Brain pericyte (primary cell): ENCODE data around the gene STK17A.
A peak's percentile ranks its signal among the peaks of the same experiment; 100 is the strongest.

Experiments
- DNase-seq: peaks from one replicate; pipeline ENCODE4 v3.0.0-alpha.2; 2012; ENCODE audit warnings: low read depth, low spot score

The STK17A gene

GRCh38 chr7:43634384-43634783 lies 51.5 kb downstream of the STK17A start:
- no peak for DNase-seq

- no peak for DNase-seq
These were observed 53.2 kb downstream of the STK17A start for GRCh38 chr7:43636093-43636492.

DNA sequence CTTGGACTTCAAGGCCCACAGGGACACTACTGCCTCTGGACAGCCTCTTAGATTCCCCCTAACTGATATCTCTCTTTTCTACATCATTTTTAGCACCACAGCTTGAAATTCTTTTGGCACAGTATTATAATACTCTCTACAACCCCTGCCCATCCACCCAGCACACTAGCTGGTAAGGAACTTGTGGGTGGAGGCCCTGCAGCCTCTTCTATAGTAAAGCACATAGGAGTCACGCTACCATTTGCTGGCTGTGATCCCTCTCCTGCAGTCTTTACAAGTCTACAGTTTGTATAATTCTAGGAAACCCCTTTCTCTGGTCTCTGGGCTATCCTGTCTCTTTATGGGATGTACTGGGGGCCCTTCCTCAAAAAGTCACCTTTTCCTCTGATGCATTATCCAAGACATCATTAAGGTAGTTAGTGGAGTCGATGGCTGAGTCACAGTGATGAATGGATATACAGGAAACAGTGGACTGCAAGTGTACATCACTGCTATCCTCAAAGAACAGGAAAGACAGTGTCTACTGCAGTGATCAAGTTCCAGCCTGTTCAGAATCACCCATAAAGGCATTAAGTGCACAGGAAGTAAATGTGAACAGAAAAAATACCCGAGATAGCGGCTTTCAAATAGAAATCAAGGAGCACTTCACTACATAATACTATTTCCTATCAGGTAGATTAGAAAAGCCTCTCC lies 54.4 kb downstream of the STK17A start:
- DNase-seq = no peak

DNA sequence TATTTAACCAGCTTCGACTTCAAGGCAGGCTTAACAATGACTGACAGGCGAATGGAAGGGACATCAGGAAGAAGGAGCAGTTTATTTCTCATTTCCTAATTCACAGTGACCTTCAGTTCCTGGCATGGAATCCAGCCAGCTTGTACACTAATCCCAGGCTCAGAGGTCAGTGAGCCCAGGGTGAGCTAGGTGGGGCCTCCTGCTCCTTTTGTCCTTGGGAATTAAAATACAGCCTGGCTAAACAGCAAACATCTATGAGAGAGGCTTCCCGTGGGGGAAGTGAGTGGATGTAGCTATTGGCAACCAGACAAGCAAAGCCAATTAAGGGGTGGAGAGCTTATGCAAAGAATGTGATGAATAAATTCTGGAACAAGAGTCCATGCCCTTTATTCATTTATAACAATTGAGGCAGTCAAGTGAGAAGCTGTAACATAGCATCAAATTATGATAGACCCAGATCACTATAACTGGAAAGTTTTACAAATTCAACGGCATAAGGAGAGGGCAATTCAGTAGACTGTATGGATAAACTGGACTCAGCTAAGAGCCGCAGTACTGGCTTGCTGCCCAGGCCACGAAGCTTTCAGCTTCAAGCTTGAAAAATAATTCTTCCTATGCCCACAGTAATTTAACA lies 57.1 kb downstream of the STK17A start:
- peak; percentile 50 for DNase-seq

DNA sequence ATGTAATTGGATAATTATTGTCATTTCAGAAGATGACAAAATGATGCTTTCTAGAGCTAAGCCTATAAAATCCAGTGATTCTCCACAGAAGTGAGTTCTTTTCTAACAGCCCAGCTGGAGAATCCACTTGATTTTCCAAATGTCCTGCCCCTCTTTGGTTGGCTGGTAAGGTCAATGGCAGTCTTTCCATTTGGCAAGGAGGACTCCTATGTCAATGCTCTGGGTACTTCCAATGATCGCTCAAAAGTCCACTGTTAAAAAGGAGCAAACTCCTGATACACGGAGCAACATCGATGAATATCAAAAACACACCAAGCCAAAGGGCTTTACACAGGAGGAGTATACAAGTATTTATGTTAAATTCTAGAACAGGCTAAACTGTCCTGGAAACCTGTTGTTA lies 57.8 kb downstream of the STK17A start:
- DNase-seq = no peak

- no peak for DNase-seq
These were observed 60.2 kb downstream of the STK17A start for GRCh38 chr7:43642897-43643630.

DNA sequence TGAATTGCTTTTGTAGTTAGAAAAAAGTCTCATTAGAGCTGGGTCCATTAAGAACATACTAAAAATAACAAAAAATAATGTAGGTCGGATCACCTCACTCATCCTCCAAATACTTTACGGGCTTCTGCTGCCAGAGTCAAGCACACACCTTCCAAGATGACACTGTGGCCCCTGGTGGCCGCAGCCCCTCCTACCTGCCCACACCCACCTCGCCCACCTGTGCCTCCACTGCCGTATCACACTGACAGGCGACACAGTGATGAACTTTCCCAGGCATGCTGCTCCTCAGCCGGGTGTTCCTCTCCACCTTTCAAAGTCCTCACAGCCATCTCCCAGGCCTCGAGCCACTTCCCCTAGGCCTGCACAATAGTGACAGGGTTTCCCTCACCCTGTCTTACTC lies 60.9 kb downstream of the STK17A start:
- no peak for DNase-seq

- no peak for DNase-seq
These were observed 62.9 kb downstream of the STK17A start for GRCh38 chr7:43645699-43646226.

- DNase-seq = no peak
These were observed 63.9 kb downstream of the STK17A start for GRCh38 chr7:43646603-43647338.

- DNase-seq = no peak
These were observed 64.4 kb downstream of the STK17A start for GRCh38 chr7:43647339-43647672.

- peak; percentile 60 for DNase-seq
These were observed 65.0 kb downstream of the STK17A start for GRCh38 chr7:43647673-43648472.

GRCh38 chr7:43648473-43649406 lies 65.8 kb downstream of the STK17A start:
- DNase-seq = no peak

DNA sequence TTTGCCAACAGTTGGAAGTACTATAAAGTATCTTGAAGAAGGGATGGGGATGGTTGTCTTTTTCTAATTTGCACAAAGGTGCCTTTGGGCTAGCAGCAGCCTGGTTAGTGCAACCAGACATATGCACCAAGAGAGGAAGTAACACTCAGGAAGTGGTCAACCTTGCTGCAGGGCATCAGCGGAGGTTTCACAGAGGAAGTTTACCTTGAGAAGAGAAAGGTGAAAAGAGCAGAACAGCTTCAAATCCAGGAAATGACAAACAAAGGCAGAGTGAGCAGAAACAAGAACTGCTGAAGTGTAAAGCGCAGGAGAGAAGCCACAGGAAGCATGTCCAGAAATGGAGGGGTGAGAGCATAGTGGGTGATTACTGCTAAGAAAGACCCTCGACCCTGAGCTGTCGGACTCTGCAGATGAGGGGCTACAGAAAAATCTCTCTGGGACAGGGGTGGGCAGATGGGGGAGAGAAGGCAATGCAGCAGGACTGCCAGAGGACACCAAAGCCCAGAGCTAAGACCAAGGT lies 66.9 kb downstream of the STK17A start:
- DNase-seq = no peak

DNA sequence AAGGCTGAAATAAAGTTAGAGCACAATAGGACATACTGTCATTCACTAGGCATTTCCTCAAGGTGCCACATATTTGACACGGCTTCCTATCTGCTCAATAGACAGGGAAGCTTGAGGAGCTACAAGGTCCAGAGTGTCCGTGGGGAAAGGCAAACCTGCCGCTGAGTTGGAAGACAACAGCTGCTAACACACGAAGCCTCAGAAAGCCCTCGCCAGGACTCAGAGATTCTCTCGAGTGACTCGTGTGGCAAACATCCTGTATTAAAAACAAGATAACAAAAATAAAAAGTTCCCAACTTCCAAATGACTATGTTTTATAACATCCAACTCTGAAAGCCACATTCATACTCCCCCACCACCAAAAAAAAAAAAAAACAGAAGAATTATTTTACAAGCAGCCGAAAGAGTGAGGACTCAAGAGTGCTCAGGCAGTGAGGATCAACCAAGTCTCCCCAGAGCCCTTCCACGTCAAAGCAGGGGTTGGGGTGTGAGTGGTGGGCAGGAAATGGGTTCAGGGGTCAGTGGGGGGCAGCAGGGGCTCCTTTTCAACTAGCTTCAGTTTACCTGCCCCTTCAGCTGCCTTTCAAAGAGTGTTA lies 67.6 kb downstream of the STK17A start:
- no peak for DNase-seq

DNA sequence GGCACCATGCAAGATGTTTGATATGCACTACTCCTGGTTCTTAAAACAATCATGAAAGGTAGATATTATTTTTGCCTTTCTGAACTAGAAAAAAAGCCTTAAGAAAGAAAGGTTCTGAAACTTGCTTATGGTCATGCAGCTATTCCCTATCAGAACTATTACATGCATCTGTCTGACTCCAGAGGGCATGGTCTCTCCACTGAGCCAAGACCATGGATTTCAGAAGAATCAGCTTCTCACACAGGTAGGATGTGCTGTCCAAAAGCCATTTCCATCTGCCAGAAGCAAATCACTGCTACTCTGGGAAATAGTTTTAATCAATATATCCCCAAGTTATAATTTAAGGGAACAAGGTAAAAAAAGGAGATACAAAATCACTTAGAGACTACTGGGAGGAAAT lies 69.5 kb downstream of the STK17A start:
- DNase-seq = no peak

- DNase-seq = no peak
These were observed 70.6 kb downstream of the STK17A start for GRCh38 chr7:43653466-43653865.

DNA sequence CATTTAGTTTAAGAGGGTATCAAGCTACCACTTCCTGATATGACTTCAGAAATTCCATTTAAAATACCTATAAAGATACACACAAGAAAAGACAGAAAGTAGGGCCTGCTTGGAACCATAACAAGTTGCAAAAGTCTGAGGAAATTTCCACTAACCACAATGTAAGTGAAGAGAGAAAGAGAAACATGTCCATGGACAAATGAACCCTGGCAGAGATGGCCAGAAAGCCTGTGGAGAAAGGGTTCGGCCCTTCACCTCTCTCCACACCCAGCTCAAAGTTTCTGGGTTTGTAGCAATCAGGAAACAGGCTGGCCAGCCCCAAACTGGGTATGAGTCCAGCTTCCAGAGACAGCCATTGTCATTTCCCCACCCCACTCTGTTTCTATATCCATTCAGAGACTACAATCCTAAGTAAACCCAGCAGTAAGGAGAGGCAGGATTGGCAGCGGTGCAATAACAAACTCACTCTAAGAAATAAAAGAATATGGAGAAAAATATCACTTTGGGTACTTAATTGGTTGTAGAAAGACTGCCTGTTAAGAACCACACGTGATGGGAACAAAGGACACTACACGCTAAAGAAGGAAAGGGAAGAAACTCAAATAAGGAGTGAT lies 71.1 kb downstream of the STK17A start:
- no peak for DNase-seq

GRCh38 chr7:43655584-43655983 lies 72.7 kb downstream of the STK17A start:
- no peak for DNase-seq

DNA sequence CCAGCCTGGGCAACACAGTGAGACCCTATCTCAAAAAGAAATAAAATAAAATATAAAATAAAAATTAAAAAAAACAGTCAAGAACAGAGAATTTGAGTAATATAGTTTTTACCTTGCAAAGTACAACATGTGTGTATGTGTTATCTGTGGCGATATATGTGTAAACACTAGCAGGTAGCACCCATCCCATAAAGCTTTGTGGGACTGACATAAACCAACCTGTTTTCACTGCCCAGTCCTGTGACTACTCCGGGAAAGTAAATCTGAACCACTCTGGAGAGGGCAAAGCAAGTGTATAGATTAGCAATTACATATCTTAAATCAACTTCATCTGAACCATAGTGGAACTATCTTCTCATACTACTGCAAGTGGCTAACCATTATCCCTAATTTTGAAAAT lies 74.1 kb downstream of the STK17A start:
- DNase-seq = no peak
